GM19372 (cell line): ENCODE data around the gene FBXW4.
"Not testable (repeated sequence)": the region's sequence is repeated elsewhere in the genome, so short reads cannot be mapped to it uniquely, and the experiment has no call there.

Experiments used
- ATAC-seq: cut with Tn5 transposase; IDR thresholded peaks from one replicate; pipeline ENCODE4 v1.9.1; 2021; ENCODE audit warnings: mild to moderate bottlenecking, low read depth, moderate library complexity; ENCODE audit not compliant: unreplicated experiment

FBXW4 gene

DNA sequence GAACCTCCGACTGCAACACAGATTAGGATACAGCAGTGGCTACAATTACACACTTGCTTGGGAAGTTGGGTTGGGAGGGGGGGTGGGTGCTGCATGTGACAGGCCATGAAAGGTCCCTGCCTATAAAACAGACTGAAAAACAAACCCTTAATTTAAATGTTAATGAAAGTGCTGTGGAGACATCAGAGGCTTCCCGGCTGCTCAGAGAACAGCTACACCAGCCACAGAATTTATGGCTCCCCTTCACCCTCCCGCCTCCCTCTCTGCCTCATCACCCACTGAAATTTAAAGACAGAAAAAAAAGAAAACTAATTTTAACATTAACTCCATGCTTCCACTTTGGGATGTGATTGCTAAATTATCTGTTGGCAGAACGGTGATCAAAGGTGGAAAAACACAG, 34.7 kb downstream of the FBXW4 start:
- ATAC-seq, result no peak

DNA sequence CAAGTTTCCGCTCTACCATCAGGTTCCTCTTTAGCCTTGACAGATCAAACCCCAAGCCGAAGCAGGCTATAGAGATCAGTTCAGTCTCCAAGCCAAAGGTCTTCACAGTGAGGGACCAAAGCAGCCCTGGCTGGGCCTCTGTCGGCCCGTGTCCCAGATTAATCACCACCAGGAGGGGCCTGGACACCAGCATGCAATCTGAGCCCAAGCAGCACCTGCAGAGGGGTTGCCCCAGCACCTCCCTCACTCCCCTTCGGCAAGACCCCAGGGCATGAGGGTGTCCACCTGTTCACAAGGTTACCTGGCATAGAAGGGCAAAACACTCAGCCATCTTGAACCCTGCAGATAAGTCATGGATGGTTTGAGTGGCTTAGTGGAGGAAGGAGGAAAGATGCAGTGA, 36.0 kb downstream of the FBXW4 start:
- no peak for ATAC-seq

DNA sequence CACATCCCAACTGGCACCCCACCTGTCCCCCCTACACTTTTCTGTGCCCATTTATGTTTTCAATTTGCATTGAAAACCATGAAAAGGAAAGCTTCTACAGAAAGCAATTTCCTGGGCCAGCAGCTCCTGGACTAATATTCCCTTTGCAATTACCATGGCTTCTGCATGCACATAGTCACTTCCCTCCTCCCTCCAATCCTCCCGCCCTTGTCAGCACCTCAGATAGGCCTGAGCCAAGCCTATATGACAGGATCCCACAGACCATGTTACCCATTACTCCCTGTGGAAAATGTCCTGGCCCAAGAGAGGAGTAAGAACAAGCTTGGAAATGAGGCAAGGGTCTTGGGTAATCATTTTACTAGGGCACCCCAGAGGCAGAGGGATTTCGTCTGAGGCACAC, 38.1 kb downstream of the FBXW4 start:
- no peak for ATAC-seq

GRCh38 chr10:101655570-101655969, 39.4 kb downstream of the FBXW4 start:
- no peak for ATAC-seq

DNA sequence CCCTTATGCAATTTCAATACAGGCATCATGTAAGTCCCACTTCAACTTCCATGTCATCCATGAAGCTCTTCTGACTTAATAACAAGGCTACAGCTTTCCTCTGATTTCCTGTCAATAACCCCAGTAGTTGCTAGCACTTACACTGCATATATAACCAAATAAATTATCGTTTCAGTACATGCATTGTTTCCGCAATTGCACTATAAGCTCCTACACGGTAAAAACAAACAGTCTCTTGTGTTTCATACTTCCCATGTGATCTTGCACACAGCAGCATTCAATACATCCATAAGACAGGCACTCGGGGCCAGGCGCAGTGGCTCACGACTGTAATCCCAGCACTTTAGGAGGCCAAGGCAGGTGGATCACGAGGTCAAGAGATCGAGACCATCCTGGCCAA, 41.4 kb downstream of the FBXW4 start:
- ATAC-seq, result no peak

- ATAC-seq, result no peak
Observed at GRCh38 chr10:101651336-101651735, 43.6 kb downstream of the FBXW4 start.

GRCh38 chr10:101650863-101651262, 44.1 kb downstream of the FBXW4 start:
- no peak for ATAC-seq

- no peak for ATAC-seq
Observed at GRCh38 chr10:101649525-101650085, 45.4 kb downstream of the FBXW4 start.

DNA sequence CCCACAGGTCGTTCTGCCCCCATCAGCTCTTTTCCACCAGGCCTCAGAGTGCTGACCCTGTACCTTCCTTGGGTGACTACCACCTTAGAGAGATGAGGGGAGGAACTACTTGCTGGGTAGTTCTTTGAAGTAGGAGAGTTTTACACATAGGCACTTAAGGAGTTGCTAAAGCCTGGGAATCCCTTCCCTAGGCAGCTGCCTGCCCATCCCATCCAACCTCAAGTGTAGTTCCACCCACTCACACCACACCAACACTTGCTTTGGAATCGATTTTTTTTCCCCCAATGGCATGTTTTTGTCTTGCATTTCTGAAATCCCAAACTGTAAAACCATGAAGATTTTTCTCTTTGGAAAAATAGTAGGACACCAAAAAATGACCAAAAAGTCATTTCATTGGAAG, 47.7 kb downstream of the FBXW4 start:
- no peak for ATAC-seq

GRCh38 chr10:101646364-101646763, 48.6 kb downstream of the FBXW4 start:
- ATAC-seq, result no peak

DNA sequence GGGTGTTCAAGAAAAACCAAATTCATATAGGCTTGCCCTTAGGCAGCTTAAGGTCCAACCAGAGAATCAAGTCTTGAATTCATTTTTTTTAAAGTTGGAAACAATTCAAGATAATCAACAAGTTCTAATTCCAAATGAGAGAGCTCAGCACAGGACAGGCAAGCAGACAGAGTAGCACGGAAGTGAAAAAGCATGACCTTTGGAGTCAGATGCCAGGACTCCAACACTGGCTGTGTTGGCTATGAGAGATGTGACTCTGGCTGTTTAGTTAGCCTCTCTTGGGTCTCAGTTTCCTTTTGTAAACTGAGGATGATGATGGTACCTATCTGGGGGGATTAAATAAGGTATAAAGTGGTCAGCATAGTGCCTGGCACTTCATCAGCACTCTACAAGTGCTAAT, 49.3 kb downstream of the FBXW4 start:
- no peak for ATAC-seq

GRCh38 chr10:101644002-101644401, 51.0 kb downstream of the FBXW4 start:
- no peak for ATAC-seq

- no peak for ATAC-seq
Observed at GRCh38 chr10:101643546-101643945, 51.4 kb downstream of the FBXW4 start.

DNA sequence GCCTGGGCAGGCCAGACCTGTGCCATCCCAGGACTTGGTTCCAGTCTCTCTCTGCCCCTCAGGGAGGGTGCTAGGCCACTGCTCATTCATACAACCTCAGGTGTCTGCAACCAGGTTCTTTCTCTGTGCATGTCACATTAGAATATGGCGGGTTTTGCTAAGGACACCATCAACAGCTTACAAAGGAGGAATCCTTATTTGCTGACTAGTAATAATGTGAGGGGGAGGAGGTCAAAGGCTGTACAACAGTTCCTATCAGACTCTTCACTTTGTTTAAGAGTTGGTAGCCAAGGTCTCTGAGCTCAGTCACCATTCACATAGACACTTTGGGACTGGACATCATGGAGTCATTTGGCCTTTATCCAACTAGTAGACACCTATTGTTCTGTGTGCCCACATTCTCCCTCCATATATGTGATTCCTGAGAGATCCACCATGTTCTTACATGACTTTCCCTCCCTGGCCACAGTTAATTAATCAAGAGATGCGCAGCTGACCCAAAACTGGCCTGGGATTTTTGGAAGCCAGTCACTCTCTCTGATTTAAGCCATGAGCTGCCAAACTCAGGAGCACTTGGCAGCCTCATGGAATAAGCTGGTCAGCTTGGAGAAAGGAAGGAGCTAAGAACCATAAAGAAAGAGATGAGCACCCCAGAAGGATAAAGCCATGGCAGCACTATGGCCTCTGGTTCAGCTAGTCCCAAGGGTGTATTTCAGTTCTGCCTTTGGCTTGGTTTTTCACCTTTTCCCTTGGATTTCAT, 55.6 kb downstream of the FBXW4 start:
- no peak for ATAC-seq

DNA sequence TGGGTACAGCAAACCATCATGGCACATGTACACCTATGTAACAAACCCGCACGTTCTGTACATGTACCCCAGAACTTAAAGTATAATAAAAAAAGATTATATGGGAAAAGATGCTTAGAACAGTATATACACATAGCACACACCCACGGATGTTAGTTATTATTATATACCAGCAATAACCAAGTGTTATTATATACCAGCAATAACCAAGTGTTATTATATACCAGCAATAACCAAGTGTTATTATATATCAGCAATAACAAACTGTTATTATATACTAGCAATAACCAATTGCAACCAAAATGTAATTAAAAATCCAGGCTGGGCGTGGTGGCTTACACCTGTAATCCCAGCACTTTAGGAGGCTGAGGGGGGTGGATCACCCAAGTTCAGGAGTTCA, 61.5 kb downstream of the FBXW4 start:
- ATAC-seq, result not testable (repeated sequence)

DNA sequence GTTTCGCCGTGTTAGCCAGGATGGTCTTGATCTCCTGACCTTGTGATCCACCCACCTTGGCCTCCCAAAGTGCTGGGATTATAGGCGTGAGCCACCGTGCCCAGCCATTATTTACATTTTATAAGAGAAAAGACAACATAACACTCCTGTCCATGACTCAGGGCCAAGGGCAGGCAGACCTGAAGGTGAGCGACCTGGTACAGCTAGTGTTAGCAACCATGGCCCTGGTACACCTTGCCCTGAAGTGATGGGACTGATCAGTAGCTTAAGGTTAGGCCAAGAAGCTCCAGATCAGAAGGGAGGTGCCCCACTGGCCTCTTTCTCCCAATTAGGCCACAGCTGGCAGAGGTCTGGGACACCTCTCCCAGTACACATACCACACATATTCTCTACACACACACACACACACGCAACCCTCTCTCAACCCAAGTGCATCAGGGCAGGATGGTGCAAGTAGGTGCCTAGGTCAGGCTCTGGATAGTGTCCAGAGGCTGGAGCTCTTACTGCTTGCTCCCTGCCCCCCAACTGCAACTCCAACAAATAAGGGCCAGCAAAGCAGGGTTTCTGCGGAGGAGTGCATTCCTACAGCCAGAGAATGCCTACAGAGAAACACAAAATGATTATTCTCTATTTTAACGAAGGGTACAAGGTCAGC, 63.0 kb downstream of the FBXW4 start:
- no peak for ATAC-seq

GRCh38 chr10:101630633-101630920, 64.4 kb downstream of the FBXW4 start:
- no peak for ATAC-seq

GRCh38 chr10:101629837-101630632, 64.9 kb downstream of the FBXW4 start:
- ATAC-seq, result no peak

DNA sequence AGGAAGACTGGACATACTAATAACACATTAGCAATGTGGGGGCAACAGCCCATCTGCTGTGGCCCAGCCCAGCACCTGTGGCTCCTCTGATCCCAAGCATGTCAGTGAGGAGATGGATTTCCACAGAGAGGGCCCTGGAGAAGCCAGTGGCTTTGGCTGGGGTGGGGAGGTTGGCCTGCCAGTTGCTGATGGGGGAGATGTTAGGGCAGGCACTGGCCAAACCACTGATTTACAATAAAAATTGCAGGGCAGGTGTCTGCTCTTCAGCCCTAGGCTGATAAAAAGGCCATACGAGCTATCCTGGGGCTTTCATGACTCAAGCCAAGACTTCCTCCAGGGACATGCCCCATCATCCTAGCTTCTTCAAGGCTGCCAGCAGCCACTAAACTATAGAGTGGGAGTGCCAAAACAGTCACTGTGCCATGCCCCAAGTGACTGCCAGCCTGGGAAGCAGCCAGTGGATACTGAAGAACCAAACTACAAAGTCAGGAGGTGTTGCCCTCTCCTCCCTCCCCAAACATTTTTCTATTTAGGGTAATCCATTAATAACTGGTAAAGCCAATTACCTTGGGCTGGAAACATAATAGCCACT, 69.1 kb downstream of the FBXW4 start:
- no peak for ATAC-seq

DNA sequence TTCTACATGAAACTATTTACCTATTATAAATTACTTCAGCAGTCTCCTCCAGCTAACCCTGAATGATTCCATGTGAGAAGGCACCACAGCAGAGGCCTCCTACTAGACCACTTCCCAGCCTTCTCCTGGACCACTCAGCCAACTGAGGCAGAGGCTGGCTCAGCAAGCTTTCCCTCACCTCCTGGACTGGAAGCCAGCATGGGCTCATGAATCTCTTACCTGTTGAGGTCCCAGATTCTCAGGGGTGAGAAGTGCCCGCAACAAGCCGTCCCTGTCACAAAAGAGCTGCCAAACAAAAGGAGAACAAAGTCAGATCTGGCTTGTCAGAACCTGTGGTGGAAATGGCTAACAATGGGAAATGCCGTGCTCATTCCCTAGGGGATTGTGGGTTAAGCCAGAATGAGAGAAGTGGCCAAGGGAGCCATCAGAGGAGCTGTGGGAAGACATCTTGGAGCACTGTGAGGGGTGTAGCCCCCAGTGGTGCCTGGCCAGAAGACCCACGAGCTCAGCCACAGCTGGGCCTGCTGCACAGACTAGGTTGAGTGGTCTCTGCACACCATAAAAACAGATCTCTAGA, 70.4 kb downstream of the FBXW4 start:
- ATAC-seq, result no peak

DNA sequence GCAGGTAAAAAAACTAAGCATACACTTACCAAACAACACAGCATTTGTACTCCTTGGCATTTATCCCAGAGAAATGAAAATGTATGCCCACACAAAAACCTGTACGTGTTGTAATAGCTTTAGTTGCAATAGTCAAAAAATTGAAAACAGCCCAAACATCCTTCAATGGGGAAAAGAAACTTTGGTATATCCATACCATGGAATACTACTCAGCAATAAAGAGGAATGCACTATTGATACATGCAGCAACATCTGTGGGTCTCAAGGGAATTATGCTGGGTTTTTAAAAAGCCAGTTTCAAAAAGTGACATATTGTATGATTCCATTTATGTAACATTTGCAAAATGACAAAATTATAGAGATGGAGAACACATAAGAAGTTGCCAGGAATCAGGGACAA, 71.4 kb downstream of the FBXW4 start:
- no peak for ATAC-seq
